Activated CD4-positive, alpha-beta T cell treated with anti-CD3 and anti-CD28 coated beads, Interleukin-10, Interleukin-2, amounts not matched to agents 100 ng/mL and 50 ng/mL, durations not matched to agents 16 hours and 8 hours (primary cell): ENCODE data around the gene PPP6R2.

Experiments used
- DNase-seq: peaks from one replicate; pipeline ENCODE4 v3.0.0-alpha.2; 2020

Gene PPP6R2

GRCh38 chr22:50473855-50474671, 130.9 kb downstream of the PPP6R2 start:
- DNase-seq: peak; percentile 57

GRCh38 chr22:50474710-50475651, 131.9 kb downstream of the PPP6R2 start, which contains the start of gene SBF1:
Gene SBF1, minus strand, starts transcription at chr22:50475035. Its CDS starts 195 bp downstream, at chr22:50474840.
- peak; percentile 95 for DNase-seq

- no peak for DNase-seq
These were observed 132.5 kb downstream of the PPP6R2 start for GRCh38 chr22:50475652-50476002.

- DNase-seq: no peak
These were observed 133.7 kb downstream of the PPP6R2 start for GRCh38 chr22:50476868-50477267.

- DNase-seq: no peak
These were observed 134.8 kb downstream of the PPP6R2 start for GRCh38 chr22:50477923-50478322.

- no peak for DNase-seq
These were observed 136.6 kb downstream of the PPP6R2 start for GRCh38 chr22:50479721-50480120.

GRCh38 chr22:50481045-50481439, 137.9 kb downstream of the PPP6R2 start:
- DNase-seq: no peak

- DNase-seq: peak; percentile 58
These were observed 138.4 kb downstream of the PPP6R2 start, which contains the start of gene ADM2 for GRCh38 chr22:50481440-50482106. Gene ADM2, plus strand, starts transcription at chr22:50481543. Its CDS starts 305 bp downstream, at chr22:50481848.

GRCh38 chr22:50482107-50483074, 139.3 kb downstream of the PPP6R2 start:
- DNase-seq: no peak

GRCh38 chr22:50483106-50483505, 140.0 kb downstream of the PPP6R2 start:
- no peak for DNase-seq

- no peak for DNase-seq
These were observed 140.4 kb downstream of the PPP6R2 start for GRCh38 chr22:50483556-50483955.

GRCh38 chr22:50483977-50484853, 141.1 kb downstream of the PPP6R2 start:
- no peak for DNase-seq

GRCh38 chr22:50485221-50486131, 142.3 kb downstream of the PPP6R2 start:
- DNase-seq: no peak

- no peak for DNase-seq
These were observed 143.6 kb downstream of the PPP6R2 start, which contains the start of gene MIOX for GRCh38 chr22:50486561-50487289. Gene MIOX, plus strand, starts transcription at chr22:50486859. Its CDS starts 39 bp downstream, at chr22:50486898.

GRCh38 chr22:50487290-50488005, 144.3 kb downstream of the PPP6R2 start:
- DNase-seq: no peak

GRCh38 chr22:50488006-50488677, 145.0 kb downstream of the PPP6R2 start:
- DNase-seq: no peak

- DNase-seq: no peak
These were observed 145.8 kb downstream of the PPP6R2 start for GRCh38 chr22:50488886-50489285.
